ENCODE results near the gene MTERF2. TPM values are rescaled to one million over a fixed set of nuclear protein-coding genes. Genes with fewer than 3 reads are reported as not detected.

Gene MTERF2
- total and polyA plus RNA-seq, 4 donors = 6.4 to 18.9 (median 13.7) TPM

DNA sequence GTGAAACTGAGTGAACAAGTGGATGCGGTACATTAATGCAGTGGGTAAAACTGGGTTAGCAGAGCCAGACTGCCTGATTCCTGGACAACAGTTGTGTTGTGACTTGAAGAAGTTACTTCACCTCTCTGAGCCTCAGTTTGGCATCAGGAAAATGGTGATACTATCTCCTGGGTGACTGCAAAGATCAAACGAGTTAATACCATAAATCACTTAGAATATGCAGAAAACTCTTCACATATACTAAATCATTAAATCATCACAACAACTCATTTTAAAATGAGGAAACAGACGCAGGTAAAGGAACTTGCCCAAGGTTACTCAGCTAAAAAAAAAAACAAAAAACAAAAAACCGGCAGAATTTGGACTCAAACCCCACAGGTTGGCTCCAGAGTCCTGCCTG, 811 bp downstream of the MTERF2 start:
- TF ChIP-seq SP1 (IDR thresholded peaks at IDR 0.05) (no peak), GABPA (IDR thresholded peaks at IDR 0.05 in 1 of 2, conservative IDR thresholded peaks at IDR 0.05 in 1 of 2) (no peak), NR2F2 (IDR thresholded peaks at IDR 0.05) (no peak), FOXA2 (IDR thresholded peaks at IDR 0.05) (no peak), JUND (IDR thresholded peaks at IDR 0.05) (no peak), RXRA (IDR thresholded peaks at IDR 0.05) (no peak), ZBTB33 (IDR thresholded peaks at IDR 0.05) (no peak), TAF1 (conservative IDR thresholded peaks at IDR 0.05) (no peak), RAD21 (IDR thresholded peaks at IDR 0.05) (no peak), HNF4G (IDR thresholded peaks at IDR 0.05) (no peak), HNF4A (conservative IDR thresholded peaks at IDR 0.05) (no peak), YY1 (IDR thresholded peaks at IDR 0.05) (no peak)
- TF ChIP-seq, protein P1, sequence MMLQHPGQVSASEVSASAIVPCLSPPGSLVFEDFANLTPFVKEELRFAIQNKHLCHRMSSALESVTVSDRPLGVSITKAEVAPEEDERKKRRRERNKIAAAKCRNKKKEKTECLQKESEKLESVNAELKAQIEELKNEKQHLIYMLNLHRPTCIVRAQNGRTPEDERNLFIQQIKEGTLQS (IDR thresholded peaks at IDR 0.05) = no peak
- TF ChIP-seq, protein P2, sequence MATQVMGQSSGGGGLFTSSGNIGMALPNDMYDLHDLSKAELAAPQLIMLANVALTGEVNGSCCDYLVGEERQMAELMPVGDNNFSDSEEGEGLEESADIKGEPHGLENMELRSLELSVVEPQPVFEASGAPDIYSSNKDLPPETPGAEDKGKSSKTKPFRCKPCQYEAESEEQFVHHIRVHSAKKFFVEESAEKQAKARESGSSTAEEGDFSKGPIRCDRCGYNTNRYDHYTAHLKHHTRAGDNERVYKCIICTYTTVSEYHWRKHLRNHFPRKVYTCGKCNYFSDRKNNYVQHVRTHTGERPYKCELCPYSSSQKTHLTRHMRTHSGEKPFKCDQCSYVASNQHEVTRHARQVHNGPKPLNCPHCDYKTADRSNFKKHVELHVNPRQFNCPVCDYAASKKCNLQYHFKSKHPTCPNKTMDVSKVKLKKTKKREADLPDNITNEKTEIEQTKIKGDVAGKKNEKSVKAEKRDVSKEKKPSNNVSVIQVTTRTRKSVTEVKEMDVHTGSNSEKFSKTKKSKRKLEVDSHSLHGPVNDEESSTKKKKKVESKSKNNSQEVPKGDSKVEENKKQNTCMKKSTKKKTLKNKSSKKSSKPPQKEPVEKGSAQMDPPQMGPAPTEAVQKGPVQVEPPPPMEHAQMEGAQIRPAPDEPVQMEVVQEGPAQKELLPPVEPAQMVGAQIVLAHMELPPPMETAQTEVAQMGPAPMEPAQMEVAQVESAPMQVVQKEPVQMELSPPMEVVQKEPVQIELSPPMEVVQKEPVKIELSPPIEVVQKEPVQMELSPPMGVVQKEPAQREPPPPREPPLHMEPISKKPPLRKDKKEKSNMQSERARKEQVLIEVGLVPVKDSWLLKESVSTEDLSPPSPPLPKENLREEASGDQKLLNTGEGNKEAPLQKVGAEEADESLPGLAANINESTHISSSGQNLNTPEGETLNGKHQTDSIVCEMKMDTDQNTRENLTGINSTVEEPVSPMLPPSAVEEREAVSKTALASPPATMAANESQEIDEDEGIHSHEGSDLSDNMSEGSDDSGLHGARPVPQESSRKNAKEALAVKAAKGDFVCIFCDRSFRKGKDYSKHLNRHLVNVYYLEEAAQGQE (IDR thresholded peaks at IDR 0.05) = no peak
- Histone ChIP-seq H3K4me1 (ENCODE audit: control insufficient read depth in 4 of 4, insufficient read depth in 4 of 4, low read length in 3 of 4) (peaks cover 6 to 16% (median 13%) of the 10 kb centered on the region in 4 donors), H3K4me3 (ENCODE audit: low read depth in 1 of 3, low read length in 3 of 3) (peak overlapping the region; percentile 49 to 75 (median 55)), H3K27ac (ENCODE audit: low read depth in 1 of 2, low read length in 2 of 2) (peak overlapping the region; percentile 69 to 90), H3K9me3 (ENCODE audit: control insufficient read depth in 4 of 4, low read length in 3 of 4) (no peaks in the 10 kb centered on the region), H3K9ac (ENCODE audit: low read depth in 1 of 2, low read length in 2 of 2) (peak overlapping the region; percentile 59 to 93), H3K36me3 (ENCODE audit: control insufficient read depth in 4 of 4, insufficient read depth in 3 of 4, low read depth in 1 of 4, low read length in 3 of 4) (peaks cover 0 to 3% (median 1%) of the 10 kb centered on the region in 4 donors), H3K27me3 (ENCODE audit: control insufficient read depth in 4 of 4, insufficient read depth in 4 of 4, low read length in 3 of 4) (no peaks in the 10 kb centered on the region)
- no peak for DNase-seq (ENCODE audit: low spot score)
- 27% methylated on average over 4 of the region's 4 CpGs for WGBS

- WGBS = 93% methylated on average over 5 of the region's 5 CpGs
- no peak overlapping the region for H3K9ac ChIP-seq (ENCODE audit: low read depth in 1 of 2, low read length in 2 of 2)
Observed at GRCh38 chr12:106985479-106985878, 1.5 kb downstream of the MTERF2 start.

More at GRCh38 chr12:106985479-106985878, 1.5 kb downstream of the MTERF2 start:
- no peak for DNase-seq (ENCODE audit: low spot score)
- Histone ChIP-seq H3K27ac (ENCODE audit: low read depth in 1 of 2, low read length in 2 of 2) (no peak overlapping the region), H3K36me3 (ENCODE audit: control insufficient read depth in 4 of 4, insufficient read depth in 3 of 4, low read depth in 1 of 4, low read length in 3 of 4) (peaks cover 0 to 3% (median 1%) of the 10 kb centered on the region in 4 donors), H3K9me3 (ENCODE audit: control insufficient read depth in 4 of 4, low read length in 3 of 4) (no peaks in the 10 kb centered on the region), H3K4me3 (ENCODE audit: low read depth in 1 of 3, low read length in 3 of 3) (no peak overlapping the region), H3K27me3 (ENCODE audit: control insufficient read depth in 4 of 4, insufficient read depth in 4 of 4, low read length in 3 of 4) (no peaks in the 10 kb centered on the region), H3K4me1 (ENCODE audit: control insufficient read depth in 4 of 4, insufficient read depth in 4 of 4, low read length in 3 of 4) (peaks cover 6 to 16% (median 13%) of the 10 kb centered on the region in 4 donors)
- TF ChIP-seq, protein P3, sequence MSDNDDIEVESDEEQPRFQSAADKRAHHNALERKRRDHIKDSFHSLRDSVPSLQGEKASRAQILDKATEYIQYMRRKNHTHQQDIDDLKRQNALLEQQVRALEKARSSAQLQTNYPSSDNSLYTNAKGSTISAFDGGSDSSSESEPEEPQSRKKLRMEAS (IDR thresholded peaks at IDR 0.05) = no peak
- TF ChIP-seq HNF4A (conservative IDR thresholded peaks at IDR 0.05) = peak in 1 of 2 donors; percentile 22
- no peak for TF ChIP-seq TAF1 (conservative IDR thresholded peaks at IDR 0.05)
- TF ChIP-seq GABPA (IDR thresholded peaks at IDR 0.05 in 1 of 2, conservative IDR thresholded peaks at IDR 0.05 in 1 of 2) = no peak
- no peak for TF ChIP-seq ZBTB33 (IDR thresholded peaks at IDR 0.05)
- no peak for TF ChIP-seq EGR1 (IDR thresholded peaks at IDR 0.05; ENCODE audit: low read depth in 2 of 2)
- TF ChIP-seq FOXA2 (IDR thresholded peaks at IDR 0.05) = no peak

Data from liver (tissue), 9 donors.